ENCODE results near the gene PARL. TPM values are rescaled to one million over a fixed set of nuclear protein-coding genes. Genes with fewer than 3 reads are reported as not detected.
A peak's percentile ranks its signal among the peaks of the same experiment; 100 is the strongest.

Gene PARL
- total RNA-seq, 1 experiment from 2014 or later, result 55.7 TPM

DNA sequence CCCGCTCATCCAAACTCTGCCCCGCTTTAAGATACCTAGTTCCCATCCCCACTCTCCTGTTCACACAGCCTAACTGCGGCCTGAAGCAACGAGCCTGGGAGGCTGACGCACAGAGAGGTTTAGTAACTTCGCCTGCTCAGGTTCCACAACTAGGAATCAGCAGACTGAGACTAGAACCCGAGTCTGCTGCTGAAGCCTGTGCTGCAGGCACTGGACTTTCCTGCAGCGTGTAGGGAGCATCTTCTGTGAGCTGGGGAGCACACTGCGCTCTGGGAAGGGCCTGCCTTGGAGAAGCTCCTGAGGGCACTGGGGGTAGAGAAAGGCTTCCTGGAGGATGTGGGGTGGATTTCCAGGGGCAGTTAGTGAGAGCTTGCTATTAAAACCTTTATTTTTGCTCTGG, 54.5 kb downstream of the PARL start:
- Histone ChIP-seq H3K27me3 (no peaks in the 10 kb centered on the region), H3K4me3 (no peak overlapping the region), H3K36me3 (peaks cover 68% of the 10 kb centered on the region), H3K9me3 (no peaks in the 10 kb centered on the region)
- no peak for DNase-seq

DNA sequence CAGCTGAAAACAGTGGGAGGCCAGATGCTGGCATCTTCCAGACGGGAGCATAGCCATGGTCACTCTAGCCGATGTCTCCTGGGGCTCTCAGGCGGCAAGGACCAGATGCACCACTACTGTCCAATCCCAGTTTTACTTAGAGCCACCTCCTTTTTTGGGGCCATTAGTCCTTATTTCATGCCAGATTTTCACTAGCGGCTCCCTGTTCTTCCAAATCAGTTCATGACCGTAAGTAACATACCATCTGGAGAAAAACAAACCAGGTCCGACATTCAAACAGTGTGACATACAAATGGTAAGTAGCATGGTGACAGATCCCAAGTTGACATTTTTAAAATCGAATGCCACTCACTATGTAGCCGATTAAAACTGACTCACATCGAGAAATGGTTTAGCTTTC, 55.2 kb downstream of the PARL start:
- Histone ChIP-seq H3K27me3 (no peaks in the 10 kb centered on the region), H3K9me3 (no peaks in the 10 kb centered on the region), H3K4me3 (no peak overlapping the region), H3K36me3 (peaks cover 63% of the 10 kb centered on the region)
- no peak for DNase-seq

GRCh38 chr3:183828538-183828870, 56.2 kb downstream of the PARL start:
- H3K36me3 ChIP-seq, result peaks cover 53% of the 10 kb centered on the region
- no peaks in the 10 kb centered on the region for H3K9me3 ChIP-seq
- H3K4me3 ChIP-seq, result no peak overlapping the region
- H3K27me3 ChIP-seq, result no peaks in the 10 kb centered on the region
- no peak for DNase-seq

DNA sequence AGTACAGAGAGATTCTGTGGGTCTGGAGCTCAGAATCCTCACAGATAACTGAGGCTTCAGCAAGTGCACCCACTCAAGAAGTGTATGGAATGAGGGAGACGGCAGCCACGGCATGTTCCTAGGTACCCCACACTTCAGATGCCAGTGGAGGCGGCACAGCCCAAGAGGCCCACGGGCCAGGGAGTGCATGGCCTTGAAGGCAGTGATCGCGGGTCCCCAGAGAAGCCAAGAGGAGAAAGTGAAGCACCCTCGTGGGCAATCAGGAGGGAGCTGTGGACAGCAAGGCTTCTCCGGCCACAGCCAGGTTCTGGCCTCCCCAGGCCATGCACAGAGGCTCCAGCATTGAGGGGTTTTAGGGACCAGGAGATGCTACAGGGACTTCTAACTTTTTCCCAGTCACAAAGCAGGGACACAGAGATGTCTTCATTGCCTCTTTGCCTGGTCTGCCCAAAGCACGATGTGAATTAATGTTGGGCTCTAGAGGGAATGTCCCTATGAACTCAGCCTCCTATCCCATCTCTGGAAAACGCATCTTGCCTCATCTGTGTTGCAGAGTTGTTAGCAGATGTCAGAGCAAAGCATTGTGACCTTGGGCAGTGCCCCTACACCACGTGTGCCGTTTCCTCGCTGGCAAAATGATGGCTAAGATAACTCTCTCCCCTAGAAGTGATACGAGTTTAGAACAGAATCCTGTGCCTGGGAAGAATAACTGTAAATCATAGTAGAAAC, 56.7 kb downstream of the PARL start:
- DNase-seq, result no peak
- Histone ChIP-seq H3K9me3 (no peaks in the 10 kb centered on the region), H3K4me3 (no peak overlapping the region), H3K36me3 (peaks cover 48% of the 10 kb centered on the region), H3K27me3 (no peaks in the 10 kb centered on the region)

DNA sequence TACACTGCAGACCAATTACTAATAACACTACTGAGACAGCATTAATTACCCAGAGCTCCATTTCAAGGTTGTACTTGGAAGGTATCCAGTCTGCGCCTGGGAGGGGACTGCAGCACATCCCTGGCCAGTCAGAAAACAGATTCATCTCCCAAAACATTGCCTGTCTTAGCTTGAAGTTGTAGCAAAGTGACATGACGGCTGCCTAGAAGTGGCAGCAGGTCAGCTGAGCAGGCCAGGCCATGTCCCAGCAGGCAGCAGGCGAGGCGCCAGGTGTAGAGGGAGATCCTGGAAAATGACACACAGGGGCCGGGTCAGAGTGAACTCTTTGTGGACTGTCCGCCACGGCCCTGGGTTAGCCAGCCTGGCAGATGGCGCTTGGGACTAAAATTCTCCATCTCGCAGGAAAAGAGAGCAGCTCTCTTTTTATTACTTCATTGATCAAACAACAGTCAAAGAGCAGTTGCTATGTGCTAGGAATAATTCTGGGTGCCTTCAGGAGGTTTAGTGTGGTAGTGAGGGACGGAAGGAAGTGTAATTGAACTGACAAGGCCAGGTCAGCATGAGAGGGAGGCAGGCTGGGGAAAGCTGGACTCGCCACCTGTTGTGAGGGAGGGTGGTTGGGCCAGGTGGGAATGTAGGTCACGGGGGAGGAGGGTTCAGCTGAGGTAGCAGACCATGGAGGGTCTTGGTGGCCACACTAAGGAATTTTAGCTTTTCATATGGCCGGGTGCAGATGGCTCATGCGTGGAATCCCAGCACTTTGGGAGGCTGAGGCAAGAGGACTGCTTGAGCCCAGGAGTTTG, 58.0 kb downstream of the PARL start:
- no peak for DNase-seq
- Histone ChIP-seq H3K4me3 (no peak overlapping the region), H3K9me3 (no peaks in the 10 kb centered on the region), H3K27me3 (no peaks in the 10 kb centered on the region), H3K36me3 (peaks cover 37% of the 10 kb centered on the region)

DNA sequence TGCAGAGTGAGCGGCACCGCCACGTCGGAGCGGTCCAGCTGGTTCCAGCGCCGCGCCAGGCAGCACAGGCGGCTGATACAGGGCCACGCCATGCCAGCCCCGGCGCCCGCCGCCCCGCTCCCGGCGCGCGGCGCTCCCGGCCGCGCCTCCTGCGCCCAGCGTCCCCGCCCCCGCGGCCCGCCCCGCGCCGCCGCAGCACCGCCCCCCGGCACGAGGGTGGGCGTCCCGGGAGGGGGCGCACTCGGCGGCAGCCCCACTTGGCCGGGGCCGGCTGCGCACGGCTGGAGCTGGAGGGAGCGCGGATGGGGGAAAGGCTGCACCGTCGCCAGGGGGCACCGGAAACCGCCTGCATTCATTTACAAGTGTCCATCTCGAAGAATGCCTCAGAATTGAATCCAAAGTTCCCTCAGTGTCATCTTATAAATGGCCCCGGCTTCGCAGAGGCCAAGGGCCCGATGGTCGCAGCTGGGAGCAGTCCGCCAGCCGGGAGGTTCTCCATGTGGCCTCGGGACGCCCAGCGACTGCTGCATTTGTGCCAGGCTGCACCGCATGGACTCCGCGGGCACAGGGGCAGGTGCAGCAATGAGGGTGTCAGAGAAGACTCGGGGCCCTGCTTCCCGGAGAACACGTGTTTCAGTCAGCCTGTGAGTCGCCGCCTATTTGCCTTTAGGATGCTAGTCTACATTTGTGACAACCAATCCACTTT, 59.1 kb downstream of the PARL start, which contains the start of gene MAP6D1:
Gene MAP6D1 (minus strand): TSS at position 122 of the 706 bp plus-strand sequence. CDS start 30 bp downstream, at position 92.
- Histone ChIP-seq H3K27me3 (no peaks in the 10 kb centered on the region), H3K9me3 (no peaks in the 10 kb centered on the region), H3K4me3 (peak within 1 kb of the TSS; percentile 51), H3K36me3 (peaks cover 27% of the 10 kb centered on the region)
- DNase-seq, result peak; percentile 53

- Histone ChIP-seq H3K4me3 (peak overlapping the region; percentile 51), H3K27me3 (no peaks in the 10 kb centered on the region), H3K9me3 (no peaks in the 10 kb centered on the region), H3K36me3 (peaks cover 22% of the 10 kb centered on the region)
- peak; percentile 22 for DNase-seq
These were observed 59.8 kb downstream of the PARL start for GRCh38 chr3:183824761-183825455.

DNA sequence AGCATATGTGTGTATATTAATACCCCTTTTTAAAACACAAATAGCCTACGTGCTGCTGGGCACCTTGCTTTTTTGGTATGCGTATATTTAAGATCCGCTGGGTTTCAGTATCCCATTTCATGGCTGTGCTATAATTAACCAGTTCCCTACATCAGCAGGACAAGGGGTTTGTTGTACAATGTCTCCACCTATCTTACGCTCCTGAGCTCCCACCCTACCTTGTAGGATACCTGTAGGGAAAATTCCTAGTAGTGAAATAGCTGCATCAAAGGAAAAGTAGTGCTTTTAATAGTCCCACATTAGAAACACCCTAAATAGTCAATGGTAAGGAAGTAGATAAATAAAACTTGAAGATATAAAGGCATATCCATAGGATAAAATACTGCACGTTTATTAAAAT, 60.7 kb downstream of the PARL start:
- no peak for DNase-seq
- Histone ChIP-seq H3K4me3 (peak overlapping the region; percentile 51), H3K36me3 (peaks cover 12% of the 10 kb centered on the region; the same call in 1 of the 2 replicates), H3K27me3 (no peaks in the 10 kb centered on the region), H3K9me3 (no peaks in the 10 kb centered on the region)

DNA sequence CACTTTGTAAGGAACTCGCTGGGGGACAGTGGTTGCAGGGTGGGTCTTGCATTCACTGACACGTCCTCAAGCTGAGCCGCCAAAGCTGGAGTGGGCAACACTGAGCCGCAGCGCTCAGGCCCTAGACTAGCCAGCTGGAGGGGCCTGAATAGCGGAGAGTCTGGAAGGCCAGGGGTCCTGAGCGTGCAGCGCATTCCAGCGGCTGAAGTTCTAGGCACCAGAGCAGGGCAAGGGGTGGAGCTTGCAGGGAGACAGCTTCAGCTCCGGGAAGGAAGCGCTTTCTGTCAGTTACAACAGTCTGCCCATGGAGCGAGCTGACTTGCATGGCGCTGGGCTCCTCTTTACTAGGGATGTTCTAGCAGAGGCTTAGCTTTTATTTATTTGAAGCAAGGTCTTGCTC, 62.0 kb downstream of the PARL start:
- Histone ChIP-seq H3K9me3 (no peaks in the 10 kb centered on the region), H3K27me3 (no peaks in the 10 kb centered on the region), H3K36me3 (peaks cover 6% of the 10 kb centered on the region; the same call in 1 of the 2 replicates), H3K4me3 (no peak overlapping the region)
- no peak for DNase-seq

- DNase-seq, result no peak
- Histone ChIP-seq H3K36me3 (peaks cover 16% of the 10 kb centered on the region), H3K27me3 (no peaks in the 10 kb centered on the region), H3K9me3 (no peaks in the 10 kb centered on the region), H3K4me3 (no peak overlapping the region)
These were observed 64.8 kb downstream of the PARL start for GRCh38 chr3:183819831-183820230.

GRCh38 chr3:183818706-183819624, 65.7 kb downstream of the PARL start:
- no peaks in the 10 kb centered on the region for H3K27me3 ChIP-seq
- DNase-seq, result no peak
- no peaks in the 10 kb centered on the region for H3K9me3 ChIP-seq
- H3K36me3 ChIP-seq, result peaks cover 23% of the 10 kb centered on the region
- no peak overlapping the region for H3K4me3 ChIP-seq

- no peak for DNase-seq
- H3K27me3 ChIP-seq, result no peaks in the 10 kb centered on the region
- H3K9me3 ChIP-seq, result no peaks in the 10 kb centered on the region
- peaks cover 27% of the 10 kb centered on the region for H3K36me3 ChIP-seq
- H3K4me3 ChIP-seq, result no peak overlapping the region
These were observed 66.5 kb downstream of the PARL start for GRCh38 chr3:183818041-183818620.

DNA sequence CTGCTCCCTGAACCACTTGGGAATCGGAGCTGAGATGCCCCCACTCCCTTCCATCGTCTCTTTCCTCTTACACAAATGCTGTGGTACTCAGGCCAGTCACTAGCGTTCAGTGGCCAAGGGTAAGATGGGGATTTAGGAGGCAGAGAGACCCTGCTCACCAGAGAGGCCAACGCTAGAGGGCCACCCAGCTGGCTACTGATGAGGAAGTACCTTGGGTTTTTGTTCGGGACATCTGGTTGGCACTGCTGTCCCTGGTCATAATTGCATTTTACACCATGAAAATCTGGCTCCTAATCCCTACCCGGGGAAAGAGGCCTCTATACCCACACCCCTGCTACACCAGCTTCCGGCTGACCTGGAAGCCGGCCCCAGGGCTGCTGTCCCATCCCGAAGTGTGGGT, 67.0 kb downstream of the PARL start:
- no peak for DNase-seq
- Histone ChIP-seq H3K27me3 (no peaks in the 10 kb centered on the region), H3K36me3 (peaks cover 31% of the 10 kb centered on the region), H3K9me3 (no peaks in the 10 kb centered on the region), H3K4me3 (no peak overlapping the region)

- Histone ChIP-seq H3K9me3 (no peaks in the 10 kb centered on the region), H3K4me3 (no peak overlapping the region), H3K27me3 (no peaks in the 10 kb centered on the region), H3K36me3 (peaks cover 37% of the 10 kb centered on the region)
- no peak for DNase-seq
These were observed 67.8 kb downstream of the PARL start for GRCh38 chr3:183816681-183817510.

DNA sequence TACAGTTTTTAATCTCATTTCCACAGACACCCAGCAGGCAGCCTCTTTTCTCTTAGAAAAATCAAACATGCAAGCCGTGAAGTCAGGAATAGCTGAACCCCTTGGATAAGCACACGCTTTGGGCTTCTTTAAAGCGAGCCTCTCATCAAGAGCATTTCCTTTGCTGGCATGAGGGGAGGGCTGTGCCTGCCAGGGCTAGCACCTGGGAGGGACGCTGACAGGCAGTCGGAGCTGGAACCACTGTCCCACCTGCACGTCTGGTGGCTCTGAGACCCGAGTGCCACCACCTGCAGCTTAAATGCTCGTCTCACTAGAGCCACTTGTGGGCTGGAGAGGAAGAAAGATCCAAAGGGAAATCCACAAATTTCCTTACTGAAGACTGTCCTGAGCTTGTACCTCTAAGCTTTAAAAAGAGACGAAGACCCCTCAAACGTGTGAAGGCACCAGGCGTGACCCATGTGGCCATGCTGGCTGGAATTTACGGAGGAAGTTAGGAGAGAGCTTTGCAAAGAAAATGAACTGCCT, 68.7 kb downstream of the PARL start:
- Histone ChIP-seq H3K27me3 (no peaks in the 10 kb centered on the region), H3K9me3 (no peaks in the 10 kb centered on the region), H3K4me3 (no peak overlapping the region), H3K36me3 (peaks cover 44% of the 10 kb centered on the region)
- DNase-seq, result no peak
